ENCODE results near the gene SLC22A16. TPM values are rescaled to one million over a fixed set of nuclear protein-coding genes. Genes with fewer than 3 reads are reported as not detected.

SLC22A16 gene
- polyA plus RNA-seq, 1 donor from 2014 or later, result not detected

DNA sequence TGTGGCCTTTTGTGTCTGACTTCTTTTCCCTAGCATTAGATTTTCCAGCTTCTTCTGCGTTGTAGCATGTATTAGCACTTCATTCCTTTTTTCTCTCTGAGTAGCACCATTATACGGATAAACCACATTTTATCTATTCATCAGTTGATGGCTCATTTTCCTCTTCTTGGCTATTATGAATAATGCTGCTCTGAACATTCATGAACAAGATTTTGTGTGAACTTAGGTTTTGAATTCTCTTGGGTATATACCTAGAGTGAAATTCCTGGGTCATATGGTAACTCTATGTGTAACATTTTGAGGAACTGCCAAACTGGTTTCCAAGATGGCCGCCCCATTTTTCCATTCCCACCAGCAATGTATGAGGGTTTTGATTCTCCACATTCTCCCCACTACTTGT lies 28.7 kb downstream of the SLC22A16 start:
- Mint-ChIP-seq H3K27ac (no peak overlapping the region), H3K27me3 (peaks cover 7% of the 10 kb centered on the region), H3K4me3 (no peak overlapping the region), H3K36me3 (peaks cover under 1% of the 10 kb centered on the region), H3K9me3 (peaks cover 0 to 2% (median 0%) of the 10 kb centered on the region in 3 donors), H3K4me1 (no peaks in the 10 kb centered on the region)

DNA sequence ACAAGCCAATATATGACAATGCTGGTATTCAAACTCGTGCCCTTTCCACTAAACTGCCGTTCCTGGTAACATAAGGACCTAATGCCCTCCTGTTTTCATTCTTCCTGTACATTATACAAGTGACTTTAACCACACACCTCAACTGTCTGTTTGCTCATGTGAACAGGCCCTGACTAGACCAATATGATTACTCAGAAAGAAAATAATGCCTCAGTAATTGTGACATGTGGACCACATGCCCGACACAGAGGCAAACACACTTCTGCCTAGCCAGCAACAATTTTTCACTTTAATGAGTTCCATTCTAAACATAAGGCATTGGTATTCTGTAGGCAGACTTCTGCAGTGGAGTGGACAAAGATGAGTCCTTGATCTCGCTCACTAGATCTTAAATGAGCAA lies 30.0 kb downstream of the SLC22A16 start:
- no peaks in the 10 kb centered on the region for H3K36me3 Mint-ChIP-seq
- H3K4me3 Mint-ChIP-seq, result no peak overlapping the region
- peaks cover under 1% of the 10 kb centered on the region for H3K27me3 Mint-ChIP-seq
- no peaks in the 10 kb centered on the region for H3K4me1 Mint-ChIP-seq
- H3K9me3 Mint-ChIP-seq, result no peaks in the 10 kb centered on the region
- no peak overlapping the region for H3K27ac Mint-ChIP-seq

DNA sequence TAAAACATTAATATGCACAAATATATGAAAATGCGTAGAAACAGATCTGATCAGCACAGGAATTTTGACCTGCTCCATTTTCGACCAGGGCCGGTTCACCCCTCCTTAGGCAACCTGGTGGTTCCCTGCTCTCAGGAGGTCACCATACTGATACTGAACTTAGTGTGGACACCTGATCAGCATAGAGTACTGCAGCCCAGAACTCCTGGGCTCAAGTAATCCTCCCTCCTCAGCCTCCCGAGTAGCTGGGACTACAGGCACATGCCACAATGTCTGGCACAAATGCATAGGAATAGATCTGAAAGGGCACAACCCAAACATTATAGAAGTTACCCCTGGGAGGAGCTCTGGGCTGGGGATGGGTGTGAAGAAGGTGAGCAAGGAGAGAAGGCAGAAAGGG lies 36.4 kb downstream of the SLC22A16 start:
- Mint-ChIP-seq H3K4me3 (peak overlapping the region in 1 of 4 donors; percentile 65), H3K27me3 (peaks cover 16% of the 10 kb centered on the region), H3K36me3 (peaks cover 2% of the 10 kb centered on the region), H3K9me3 (peaks cover 0 to 6% (median 1%) of the 10 kb centered on the region in 3 donors), H3K4me1 (no peaks in the 10 kb centered on the region), H3K27ac (no peak overlapping the region)

GRCh38 chr6:110439356-110439755 lies 37.1 kb downstream of the SLC22A16 start:
- H3K4me3 Mint-ChIP-seq, result no peak overlapping the region

GRCh38 chr6:110434961-110435602 lies 41.3 kb downstream of the SLC22A16 start:
- Mint-ChIP-seq H3K27me3 (peaks cover 16% of the 10 kb centered on the region), H3K4me1 (no peaks in the 10 kb centered on the region), H3K9me3 (peaks cover 0 to 7% (median 2%) of the 10 kb centered on the region in 3 donors), H3K4me3 (no peak overlapping the region), H3K27ac (no peak overlapping the region), H3K36me3 (peaks cover 2% of the 10 kb centered on the region)

More at GRCh38 chr6:110439356-110439755, 37.1 kb downstream of the SLC22A16 start:
- H3K4me1 Mint-ChIP-seq, result no peaks in the 10 kb centered on the region
- H3K27ac Mint-ChIP-seq, result no peak overlapping the region
- H3K36me3 Mint-ChIP-seq, result peaks cover 2% of the 10 kb centered on the region
- peaks cover 0 to 7% (median 2%) of the 10 kb centered on the region in 3 donors for H3K9me3 Mint-ChIP-seq
- H3K27me3 Mint-ChIP-seq, result peaks cover 16% of the 10 kb centered on the region

GRCh38 chr6:110432285-110432900 lies 44.0 kb downstream of the SLC22A16 start:
- H3K27ac Mint-ChIP-seq, result no peak overlapping the region
- H3K4me1 Mint-ChIP-seq, result no peaks in the 10 kb centered on the region
- H3K4me3 Mint-ChIP-seq, result no peak overlapping the region
- H3K9me3 Mint-ChIP-seq, result peaks cover 0 to 4% (median 2%) of the 10 kb centered on the region in 3 donors
- H3K36me3 Mint-ChIP-seq, result peaks cover 2% of the 10 kb centered on the region
- peaks cover 13% of the 10 kb centered on the region for H3K27me3 Mint-ChIP-seq

DNA sequence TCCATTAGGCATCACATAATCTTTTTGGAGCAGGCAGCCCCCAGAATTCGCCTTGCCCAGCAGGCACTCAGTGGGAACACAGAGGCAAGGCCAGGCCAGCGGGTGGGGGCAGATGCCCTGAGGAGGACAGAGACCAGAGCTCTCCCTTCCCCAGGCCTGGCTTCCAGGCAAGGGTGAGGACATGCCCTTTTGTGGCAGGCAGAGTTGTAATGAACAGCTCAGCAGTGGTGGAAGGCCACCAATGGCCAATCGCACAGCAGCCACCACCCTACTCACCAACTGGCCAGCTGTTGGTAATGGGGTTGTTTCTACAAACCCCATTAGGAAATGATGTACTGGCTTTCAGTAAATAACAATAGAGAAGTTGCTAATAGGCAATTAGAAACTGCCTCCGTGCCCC lies 45.7 kb downstream of the SLC22A16 start:
- H3K4me3 Mint-ChIP-seq, result no peak overlapping the region

GRCh38 chr6:110430236-110430635 lies 46.2 kb downstream of the SLC22A16 start:
- H3K4me3 Mint-ChIP-seq, result no peak overlapping the region
- H3K27me3 Mint-ChIP-seq, result peaks cover 18% of the 10 kb centered on the region
- H3K36me3 Mint-ChIP-seq, result no peaks in the 10 kb centered on the region
- no peak overlapping the region for H3K27ac Mint-ChIP-seq
- no peaks in the 10 kb centered on the region for H3K4me1 Mint-ChIP-seq
- peaks cover 0 to 3% (median 2%) of the 10 kb centered on the region in 3 donors for H3K9me3 Mint-ChIP-seq

More for the DNA sequence above, 45.7 kb downstream of the SLC22A16 start:
- no peak overlapping the region for H3K27ac Mint-ChIP-seq
- no peaks in the 10 kb centered on the region for H3K36me3 Mint-ChIP-seq
- no peaks in the 10 kb centered on the region for H3K4me1 Mint-ChIP-seq
- H3K9me3 Mint-ChIP-seq, result peaks cover 0 to 4% (median 2%) of the 10 kb centered on the region in 3 donors
- H3K27me3 Mint-ChIP-seq, result peaks cover 18% of the 10 kb centered on the region

- H3K36me3 Mint-ChIP-seq, result no peaks in the 10 kb centered on the region
- no peaks in the 10 kb centered on the region for H3K4me1 Mint-ChIP-seq
- no peak overlapping the region for H3K27ac Mint-ChIP-seq
- peaks cover 28% of the 10 kb centered on the region for H3K27me3 Mint-ChIP-seq
- H3K9me3 Mint-ChIP-seq, result no peaks in the 10 kb centered on the region
- no peak overlapping the region for H3K4me3 Mint-ChIP-seq
These were observed 48.3 kb downstream of the SLC22A16 start for GRCh38 chr6:110428153-110428552.

- no peak overlapping the region for H3K4me3 Mint-ChIP-seq
- no peaks in the 10 kb centered on the region for H3K36me3 Mint-ChIP-seq
- peaks cover 32% of the 10 kb centered on the region for H3K27me3 Mint-ChIP-seq
- H3K4me1 Mint-ChIP-seq, result no peaks in the 10 kb centered on the region
- H3K27ac Mint-ChIP-seq, result no peak overlapping the region
- H3K9me3 Mint-ChIP-seq, result peaks cover under 1 to 9% (median 3%) of the 10 kb centered on the region in 3 donors
These were observed 50.6 kb downstream of the SLC22A16 start for GRCh38 chr6:110425816-110426215.

GRCh38 chr6:110422444-110422822 lies 54.0 kb downstream of the SLC22A16 start:
- H3K9me3 Mint-ChIP-seq, result peaks cover 2 to 9% (median 3%) of the 10 kb centered on the region in 3 donors
- H3K27ac Mint-ChIP-seq, result no peak overlapping the region
- no peaks in the 10 kb centered on the region for H3K36me3 Mint-ChIP-seq
- H3K4me3 Mint-ChIP-seq, result no peak overlapping the region
- peaks cover 34% of the 10 kb centered on the region for H3K27me3 Mint-ChIP-seq
- H3K4me1 Mint-ChIP-seq, result no peaks in the 10 kb centered on the region

DNA sequence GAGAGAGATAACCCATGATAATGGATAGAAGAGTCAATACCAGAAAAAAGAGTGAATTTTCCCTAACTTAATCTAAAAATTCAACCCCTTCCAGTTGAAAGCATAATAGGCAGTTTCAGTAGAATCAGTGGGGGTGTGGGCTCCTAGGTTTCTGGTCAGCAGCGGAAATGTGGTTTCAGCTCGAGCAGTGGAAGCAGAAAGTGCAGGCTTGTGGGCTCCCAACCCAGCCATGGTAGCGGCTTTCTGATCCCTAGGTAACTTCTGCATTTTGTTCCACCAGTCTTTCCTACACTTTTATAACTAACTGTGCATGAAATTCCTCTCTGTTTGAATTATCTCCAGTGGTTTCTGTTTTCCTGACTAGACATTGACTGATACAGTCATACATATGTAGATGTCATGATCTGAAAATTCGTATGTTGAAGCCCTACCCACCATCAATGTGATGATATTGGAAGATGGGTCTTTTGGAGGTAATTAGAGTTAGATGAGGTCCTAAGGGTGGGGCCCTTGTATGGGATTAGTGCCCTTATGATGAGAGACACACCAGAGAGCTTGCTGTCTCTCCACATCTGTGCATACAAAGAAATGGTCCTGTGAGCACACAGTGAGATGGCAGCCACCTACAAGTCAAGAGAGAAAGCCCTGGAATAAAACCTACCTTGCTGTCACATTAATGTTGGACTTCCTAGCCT lies 54.5 kb downstream of the SLC22A16 start:
- H3K27me3 Mint-ChIP-seq, result peaks cover 34% of the 10 kb centered on the region
- no peak overlapping the region for H3K27ac Mint-ChIP-seq
- peaks cover 2 to 9% (median 3%) of the 10 kb centered on the region in 3 donors for H3K9me3 Mint-ChIP-seq
- H3K4me1 Mint-ChIP-seq, result no peaks in the 10 kb centered on the region
- no peak overlapping the region for H3K4me3 Mint-ChIP-seq
- H3K36me3 Mint-ChIP-seq, result no peaks in the 10 kb centered on the region

GRCh38 chr6:110419028-110419739 lies 57.2 kb downstream of the SLC22A16 start:
- peaks cover 2 to 9% (median 3%) of the 10 kb centered on the region in 3 donors for H3K9me3 Mint-ChIP-seq
- no peaks in the 10 kb centered on the region for H3K36me3 Mint-ChIP-seq
- no peaks in the 10 kb centered on the region for H3K4me1 Mint-ChIP-seq
- no peak overlapping the region for H3K4me3 Mint-ChIP-seq
- peaks cover 32% of the 10 kb centered on the region for H3K27me3 Mint-ChIP-seq
- no peak overlapping the region for H3K27ac Mint-ChIP-seq

- peaks cover 26% of the 10 kb centered on the region for H3K27me3 Mint-ChIP-seq
- no peaks in the 10 kb centered on the region for H3K4me1 Mint-ChIP-seq
- peaks cover 2 to 9% (median 3%) of the 10 kb centered on the region in 3 donors for H3K9me3 Mint-ChIP-seq
- H3K36me3 Mint-ChIP-seq, result no peaks in the 10 kb centered on the region
- no peak overlapping the region for H3K27ac Mint-ChIP-seq
- no peak overlapping the region for H3K4me3 Mint-ChIP-seq
These were observed 57.8 kb downstream of the SLC22A16 start for GRCh38 chr6:110418594-110418993.
